HG03066 (cell line): ENCODE measurements around the gene PPP1R9A.

Experiments used
- ATAC-seq: cut with Tn5 transposase; IDR thresholded peaks from one replicate; pipeline ENCODE4 v1.9.1; 2021; ENCODE audit warnings: low read depth; ENCODE audit not compliant: unreplicated experiment

PPP1R9A gene

GRCh38 chr7:94907026-94907810 is at the start of gene PPP1R9A:
PPP1R9A (plus strand) TSS chr7:94907594; CDS start chr7:94910114, 2,520 bp downstream.
- ATAC-seq: no peak

- ATAC-seq: no peak
Measured at GRCh38 chr7:94871132-94871531, 36.3 kb upstream of the PPP1R9A start.

- no peak for ATAC-seq
Measured at GRCh38 chr7:94873239-94873638, 34.2 kb upstream of the PPP1R9A start.

- no peak for ATAC-seq
Measured at GRCh38 chr7:94874036-94874785, 33.2 kb upstream of the PPP1R9A start.

- no peak for ATAC-seq
Measured at GRCh38 chr7:94875201-94875600, 32.2 kb upstream of the PPP1R9A start.

GRCh38 chr7:94877731-94878670 is 29.4 kb upstream of the PPP1R9A start:
- no peak for ATAC-seq

- ATAC-seq: no peak
Measured at GRCh38 chr7:94882891-94883290, 24.5 kb upstream of the PPP1R9A start.

- ATAC-seq: no peak
Measured at GRCh38 chr7:94883616-94884015, 23.8 kb upstream of the PPP1R9A start.

GRCh38 chr7:94888551-94888950 is 18.8 kb upstream of the PPP1R9A start:
- no peak for ATAC-seq

- ATAC-seq: no peak
Measured at GRCh38 chr7:94888995-94889523, 18.3 kb upstream of the PPP1R9A start.

GRCh38 chr7:94890216-94890615 is 17.2 kb upstream of the PPP1R9A start:
- no peak for ATAC-seq

GRCh38 chr7:94893661-94894060 is 13.7 kb upstream of the PPP1R9A start:
- ATAC-seq: no peak

GRCh38 chr7:94897541-94897940 is 9.9 kb upstream of the PPP1R9A start:
- no peak for ATAC-seq

- ATAC-seq: no peak
Measured at GRCh38 chr7:94898340-94898739, 9.1 kb upstream of the PPP1R9A start.

- ATAC-seq: no peak
Measured at GRCh38 chr7:94901981-94902380, 5.4 kb upstream of the PPP1R9A start.

GRCh38 chr7:94903971-94904370 is 3.4 kb upstream of the PPP1R9A start:
- no peak for ATAC-seq

- ATAC-seq: no peak
Measured at GRCh38 chr7:94904982-94905381, 2.4 kb upstream of the PPP1R9A start.

GRCh38 chr7:94906065-94906851 is 1.1 kb upstream of the PPP1R9A start:
- ATAC-seq: no peak

- no peak for ATAC-seq
Measured at GRCh38 chr7:94907811-94908322, 473 bp downstream of the PPP1R9A start.
